Stimulated activated CD4-positive, alpha-beta T cell treated with anti-CD3 and anti-CD28 coated beads, Interleukin-4, amount 100 ng/mL, for 4 hours (primary cell): ENCODE results near the gene ANXA6.

Experiments used
- DNase-seq, 2 experiments: peaks; one replicate each; pipeline ENCODE4 v3.0.0-alpha.2; 2020

Gene ANXA6

GRCh38 chr5:151079838-151080612 lies 77.6 kb downstream of the ANXA6 start:
- no peak for DNase-seq

GRCh38 chr5:151078490-151079262 lies 78.9 kb downstream of the ANXA6 start:
- peak; percentile 58 to 60 for DNase-seq

GRCh38 chr5:151077967-151078366 lies 79.6 kb downstream of the ANXA6 start:
- no peak for DNase-seq

GRCh38 chr5:151077419-151077818 lies 80.2 kb downstream of the ANXA6 start:
- no peak for DNase-seq

- DNase-seq, result no peak
Measured at GRCh38 chr5:151076616-151077015, 81.0 kb downstream of the ANXA6 start.

GRCh38 chr5:151075698-151076331 lies 81.8 kb downstream of the ANXA6 start:
- DNase-seq, result no peak

GRCh38 chr5:151074557-151074956 lies 83.0 kb downstream of the ANXA6 start:
- DNase-seq, result no peak

GRCh38 chr5:151073280-151073679 lies 84.3 kb downstream of the ANXA6 start:
- DNase-seq, result no peak

- DNase-seq, result no peak
Measured at GRCh38 chr5:151072630-151073025, 85.0 kb downstream of the ANXA6 start.

GRCh38 chr5:151071848-151072629 lies 85.5 kb downstream of the ANXA6 start:
- DNase-seq, result no peak

GRCh38 chr5:151071021-151071420 lies 86.6 kb downstream of the ANXA6 start:
- DNase-seq, result no peak

- no peak for DNase-seq
Measured at GRCh38 chr5:151070449-151070848, 87.1 kb downstream of the ANXA6 start.

- DNase-seq, result peak in 1 of 2 experiments; percentile 29
Measured at GRCh38 chr5:151068433-151069197, 89.0 kb downstream of the ANXA6 start.

- no peak for DNase-seq
Measured at GRCh38 chr5:151067632-151068432, 89.7 kb downstream of the ANXA6 start.

GRCh38 chr5:151066920-151067319 lies 90.7 kb downstream of the ANXA6 start:
- peak in 1 of 2 experiments; percentile 33 for DNase-seq

GRCh38 chr5:151065609-151066008 lies 92.0 kb downstream of the ANXA6 start:
- DNase-seq, result no peak

- DNase-seq, result no peak
Measured at GRCh38 chr5:151064916-151065499, 92.6 kb downstream of the ANXA6 start.

GRCh38 chr5:151063142-151063989 lies 94.2 kb downstream of the ANXA6 start:
- DNase-seq, result no peak

GRCh38 chr5:151062405-151063141 lies 95.0 kb downstream of the ANXA6 start:
- DNase-seq, result no peak
